Keratinocyte (primary cell): ENCODE results near the gene TEAD4.

ENCODE experiments used
- CTCF ChIP-seq, 3 experiments: IDR thresholded peaks in 1 of 3; conservative IDR thresholded peaks in 1 of 3; optimal IDR thresholded peaks in 1 of 3; 2 replicates in 2 of 3; 3 replicates in 1 of 3; pipeline versions ENCODE3 to v1.5.1; 2011; ENCODE audit warnings: low read length in 3 of 3, mild to moderate bottlenecking in 3 of 3, moderate library complexity in 2 of 3, control low read depth in 1 of 3, inconsistent platforms in 1 of 3; ENCODE audit not compliant: insufficient read depth in 2 of 3; ENCODE audit errors: extremely low read depth in 1 of 3
- EZH2 ChIP-seq: IDR thresholded peaks from one replicate; pipeline ENCODE4 v1.6.1; 2012; ENCODE audit warnings: inconsistent platforms, mild to moderate bottlenecking, low read length, moderate library complexity

- TF ChIP-seq CTCF (optimal IDR thresholded peaks at IDR 0.05 in 1 of 3, IDR thresholded peaks at IDR 0.05 in 1 of 3, conservative IDR thresholded peaks at IDR 0.05 in 1 of 3; ENCODE audit: extremely low read depth in 1 of 3, insufficient read depth in 2 of 3, low read length in 3 of 3) (no peak), EZH2 (no peak)
Observed at GRCh38 chr12:2999265-2999841, 40.2 kb downstream of the TEAD4 start.
